ENCODE data around the gene SLFN5.

- TF ChIP-seq CTCF (IDR thresholded peaks at IDR 0.05) = no peak
- no peak for TF ChIP-seq POLR2A (IDR thresholded peaks at IDR 0.05)
Observed at GRCh38 chr17:35229638-35230037, 13.2 kb upstream of the SLFN5 start.
